ENCODE data around the gene ASB18. TPM values are rescaled to one million over a fixed set of nuclear protein-coding genes. Genes with fewer than 3 reads are reported as not detected.

ASB18 gene
- total RNA-seq, 1 experiment from 2014 or later: not detected

DNA sequence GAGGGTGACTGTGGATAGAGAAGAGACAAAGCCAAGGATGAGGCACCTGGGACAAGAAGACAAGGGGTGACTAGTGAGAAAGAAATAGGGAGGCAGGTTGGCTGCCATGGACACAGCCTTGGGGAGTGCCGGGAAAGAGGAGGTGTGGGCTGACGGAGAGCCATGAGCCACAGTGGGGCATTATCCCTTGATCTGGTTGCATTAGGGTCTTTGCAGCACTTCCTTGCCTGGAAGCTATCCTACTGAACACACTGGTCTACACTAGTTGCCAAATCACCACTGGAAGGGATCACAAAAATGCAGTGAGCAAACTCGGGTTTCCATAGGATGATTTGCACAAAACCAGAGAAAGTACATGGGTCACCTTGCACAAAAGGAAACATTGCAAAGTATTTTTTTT lies 27.7 kb upstream of the ASB18 start:
- intact Hi-C loops (cut with micrococcal nuclease; ENCODE audit: unreplicated experiment): no loop called here
- in situ Hi-C loops (cut with HindIII; ENCODE audit: low pct_unique_long_range_greater_than_20kb, low sequenced_read_pairs): no loop called here
- Histone ChIP-seq H3K4me3 (ENCODE audit: low read depth in 2 of 2, low read length in 2 of 2) (no peak overlapping the region), H3K27me3 (ENCODE audit: control insufficient read depth, insufficient read depth, low read length) (no peaks in the 10 kb centered on the region), H3K4me1 (ENCODE audit: control insufficient read depth, insufficient read depth, low read length) (no peaks in the 10 kb centered on the region), H3K36me3 (ENCODE audit: control insufficient read depth, insufficient read depth, low read length) (no peaks in the 10 kb centered on the region), H3K9me3 (ENCODE audit: control insufficient read depth, insufficient read depth, low read depth, low read length) (no peaks in the 10 kb centered on the region), H3K27ac (ENCODE audit: low read length) (no peak overlapping the region)
- no TSS peak for BruUV-seq (replicated peaks)
- TF ChIP-seq, protein P1, sequence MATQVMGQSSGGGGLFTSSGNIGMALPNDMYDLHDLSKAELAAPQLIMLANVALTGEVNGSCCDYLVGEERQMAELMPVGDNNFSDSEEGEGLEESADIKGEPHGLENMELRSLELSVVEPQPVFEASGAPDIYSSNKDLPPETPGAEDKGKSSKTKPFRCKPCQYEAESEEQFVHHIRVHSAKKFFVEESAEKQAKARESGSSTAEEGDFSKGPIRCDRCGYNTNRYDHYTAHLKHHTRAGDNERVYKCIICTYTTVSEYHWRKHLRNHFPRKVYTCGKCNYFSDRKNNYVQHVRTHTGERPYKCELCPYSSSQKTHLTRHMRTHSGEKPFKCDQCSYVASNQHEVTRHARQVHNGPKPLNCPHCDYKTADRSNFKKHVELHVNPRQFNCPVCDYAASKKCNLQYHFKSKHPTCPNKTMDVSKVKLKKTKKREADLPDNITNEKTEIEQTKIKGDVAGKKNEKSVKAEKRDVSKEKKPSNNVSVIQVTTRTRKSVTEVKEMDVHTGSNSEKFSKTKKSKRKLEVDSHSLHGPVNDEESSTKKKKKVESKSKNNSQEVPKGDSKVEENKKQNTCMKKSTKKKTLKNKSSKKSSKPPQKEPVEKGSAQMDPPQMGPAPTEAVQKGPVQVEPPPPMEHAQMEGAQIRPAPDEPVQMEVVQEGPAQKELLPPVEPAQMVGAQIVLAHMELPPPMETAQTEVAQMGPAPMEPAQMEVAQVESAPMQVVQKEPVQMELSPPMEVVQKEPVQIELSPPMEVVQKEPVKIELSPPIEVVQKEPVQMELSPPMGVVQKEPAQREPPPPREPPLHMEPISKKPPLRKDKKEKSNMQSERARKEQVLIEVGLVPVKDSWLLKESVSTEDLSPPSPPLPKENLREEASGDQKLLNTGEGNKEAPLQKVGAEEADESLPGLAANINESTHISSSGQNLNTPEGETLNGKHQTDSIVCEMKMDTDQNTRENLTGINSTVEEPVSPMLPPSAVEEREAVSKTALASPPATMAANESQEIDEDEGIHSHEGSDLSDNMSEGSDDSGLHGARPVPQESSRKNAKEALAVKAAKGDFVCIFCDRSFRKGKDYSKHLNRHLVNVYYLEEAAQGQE (IDR thresholded peaks at IDR 0.05; ENCODE audit: insufficient read depth in 1 of 2, low read depth in 2 of 2, low read length in 1 of 2): no peak
- TF ChIP-seq TCF7L2 (IDR thresholded peaks at IDR 0.05; ENCODE audit: low read depth, low read length) (no peak), SIN3A (IDR thresholded peaks at IDR 0.05; ENCODE audit: borderline replicate concordance, insufficient read depth, low read depth, low read length) (no peak), POLR2AphosphoS5 (IDR thresholded peaks at IDR 0.05; ENCODE audit: low read depth, low read length) (no peak)
- TF ChIP-seq, protein P2, sequence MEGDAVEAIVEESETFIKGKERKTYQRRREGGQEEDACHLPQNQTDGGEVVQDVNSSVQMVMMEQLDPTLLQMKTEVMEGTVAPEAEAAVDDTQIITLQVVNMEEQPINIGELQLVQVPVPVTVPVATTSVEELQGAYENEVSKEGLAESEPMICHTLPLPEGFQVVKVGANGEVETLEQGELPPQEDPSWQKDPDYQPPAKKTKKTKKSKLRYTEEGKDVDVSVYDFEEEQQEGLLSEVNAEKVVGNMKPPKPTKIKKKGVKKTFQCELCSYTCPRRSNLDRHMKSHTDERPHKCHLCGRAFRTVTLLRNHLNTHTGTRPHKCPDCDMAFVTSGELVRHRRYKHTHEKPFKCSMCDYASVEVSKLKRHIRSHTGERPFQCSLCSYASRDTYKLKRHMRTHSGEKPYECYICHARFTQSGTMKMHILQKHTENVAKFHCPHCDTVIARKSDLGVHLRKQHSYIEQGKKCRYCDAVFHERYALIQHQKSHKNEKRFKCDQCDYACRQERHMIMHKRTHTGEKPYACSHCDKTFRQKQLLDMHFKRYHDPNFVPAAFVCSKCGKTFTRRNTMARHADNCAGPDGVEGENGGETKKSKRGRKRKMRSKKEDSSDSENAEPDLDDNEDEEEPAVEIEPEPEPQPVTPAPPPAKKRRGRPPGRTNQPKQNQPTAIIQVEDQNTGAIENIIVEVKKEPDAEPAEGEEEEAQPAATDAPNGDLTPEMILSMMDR (IDR thresholded peaks at IDR 0.05): no peak
- ChIA-PET POLR2A (no interaction called here), CTCF (no interaction called here)
- ATAC-seq (no peak), DNase-seq (ENCODE audit: low read depth, low spot score) (no peak)

DNA sequence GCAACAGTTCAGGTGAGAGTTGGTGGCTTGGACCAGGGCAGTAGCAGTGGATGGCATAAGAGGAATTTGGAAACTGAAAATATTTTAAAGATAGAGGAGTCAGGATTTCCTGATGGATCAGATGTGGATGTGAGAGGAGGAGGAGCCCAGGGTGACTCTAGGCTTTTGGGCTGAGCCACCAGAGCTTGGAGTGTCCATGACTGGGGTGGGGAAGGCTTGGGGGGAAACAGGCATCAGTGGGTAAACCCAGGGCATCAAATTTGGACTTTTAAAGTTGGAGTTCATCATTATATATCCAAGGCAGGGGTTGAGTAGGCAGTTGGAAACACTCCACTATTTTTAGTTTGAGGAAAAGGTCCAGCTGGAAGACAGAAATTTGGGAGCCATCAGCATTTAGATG lies 27.3 kb upstream of the ASB18 start:
- TF ChIP-seq, protein P2 (IDR thresholded peaks at IDR 0.05): no peak
- TF ChIP-seq SIN3A (IDR thresholded peaks at IDR 0.05; ENCODE audit: borderline replicate concordance, insufficient read depth, low read depth, low read length) (no peak), POLR2AphosphoS5 (IDR thresholded peaks at IDR 0.05; ENCODE audit: low read depth, low read length) (no peak), TCF7L2 (IDR thresholded peaks at IDR 0.05; ENCODE audit: low read depth, low read length) (no peak)
- TF ChIP-seq, protein P1 (IDR thresholded peaks at IDR 0.05; ENCODE audit: insufficient read depth in 1 of 2, low read depth in 2 of 2, low read length in 1 of 2): no peak
- Histone ChIP-seq H3K4me3 (ENCODE audit: low read depth in 2 of 2, low read length in 2 of 2) (no peak overlapping the region), H3K27me3 (ENCODE audit: control insufficient read depth, insufficient read depth, low read length) (no peaks in the 10 kb centered on the region), H3K27ac (ENCODE audit: low read length) (no peak overlapping the region), H3K9me3 (ENCODE audit: control insufficient read depth, insufficient read depth, low read depth, low read length) (no peaks in the 10 kb centered on the region), H3K36me3 (ENCODE audit: control insufficient read depth, insufficient read depth, low read length) (no peaks in the 10 kb centered on the region), H3K4me1 (ENCODE audit: control insufficient read depth, insufficient read depth, low read length) (no peaks in the 10 kb centered on the region)
- no TSS peak for BruUV-seq (replicated peaks)
- CTCF ChIA-PET: no interaction called here
- POLR2A ChIA-PET: no interaction called here
- in situ Hi-C loops (cut with HindIII; ENCODE audit: low pct_unique_long_range_greater_than_20kb, low sequenced_read_pairs) (no loop called here), intact Hi-C loops (cut with micrococcal nuclease; ENCODE audit: unreplicated experiment) (no loop called here)
- ATAC-seq: no peak
- no peak for DNase-seq (ENCODE audit: low read depth, low spot score)

Data from Panc1 (cell line).